ENCODE data around the gene RPS23.

- no peak for TF ChIP-seq CTCF (conservative IDR thresholded peaks at IDR 0.05; ENCODE audit: low read depth, low read length)
- TF ChIP-seq EZH2 (IDR thresholded peaks at IDR 0.05; ENCODE audit: borderline replicate concordance, low read depth, low read length, poor library complexity, severe bottlenecking), result no peak
Measured at GRCh38 chr5:82291420-82291819, 13.3 kb upstream of the RPS23 start.

Measured in A673 (cell line).